Keratinocyte (primary cell): ENCODE results near the gene FOCAD. TPM values are rescaled to one million over a fixed set of nuclear protein-coding genes. Genes with fewer than 3 reads are reported as not detected.

Experiments
- DNase-seq: peaks from one replicate; pipeline ENCODE4 v3.0.0-alpha.2; 2011; ENCODE audit warnings: low read depth, missing footprints, low spot score
- FAIRE-seq: peaks from 2 replicates; lab custom pipeline; 2011; peaks lifted over from hg19 to GRCh38; lab: Jason Lieb, UNC
- H2AFZ ChIP-seq: 2 replicates; pipeline ENCODE4 v1.6.0; 2012; ENCODE audit warnings: low read length, control low read depth, inconsistent platforms; ENCODE audit not compliant: control insufficient read depth
- H3K27ac ChIP-seq: 2 replicates; pipeline ENCODE4 v1.5.1; 2011; ENCODE audit warnings: low read length; ENCODE audit not compliant: control insufficient read depth, insufficient read depth
- H3K27me3 ChIP-seq: 3 replicates; pipeline ENCODE4 v1.6.0; 2011; ENCODE audit warnings: low read length; ENCODE audit not compliant: control insufficient read depth, insufficient read depth; ENCODE audit errors: extremely low read depth
- H3K36me3 ChIP-seq, 2 experiments: 2 replicates in 1 of 2; 3 replicates in 1 of 2; pipeline ENCODE4 v1.5.1; 2011; ENCODE audit warnings: low read length in 2 of 2, mild to moderate bottlenecking in 1 of 2; ENCODE audit not compliant: control insufficient read depth in 2 of 2, insufficient read depth in 2 of 2; ENCODE audit errors: extremely low read depth in 1 of 2
- H3K4me1 ChIP-seq: 3 replicates; pipeline ENCODE4 v1.5.1; 2011; ENCODE audit warnings: low read length; ENCODE audit not compliant: control insufficient read depth, insufficient read depth; ENCODE audit errors: extremely low read depth
- H3K4me2 ChIP-seq: 3 replicates; pipeline ENCODE4 v1.6.0; 2011; ENCODE audit warnings: low read depth, low read length; ENCODE audit not compliant: control insufficient read depth, insufficient read depth; ENCODE audit errors: extremely low read depth
- H3K4me3 ChIP-seq, 3 experiments: fragments of 200-600 bp in 1 of 3; sonication (generic) in 1 of 3; 2 replicates in 2 of 3; 3 replicates in 1 of 3; pipeline ENCODE4 v1.5.1; 2011 to 2016; ENCODE audit warnings: low read length in 3 of 3, mild to moderate bottlenecking in 3 of 3, control low read depth in 2 of 3, inconsistent platforms in 1 of 3, low read depth in 1 of 3, mixed read lengths in 1 of 3, mixed run types in 1 of 3, moderate library complexity in 1 of 3; ENCODE audit not compliant: control insufficient read depth in 2 of 3, insufficient read depth in 2 of 3; ENCODE audit errors: extremely low read depth in 1 of 3
- H3K79me2 ChIP-seq: 2 replicates; pipeline ENCODE4 v1.6.0; 2012; ENCODE audit warnings: low read length; ENCODE audit not compliant: control insufficient read depth, insufficient read depth
- H3K9ac ChIP-seq: 3 replicates; pipeline ENCODE4 v1.6.0; 2011; ENCODE audit warnings: low read length; ENCODE audit not compliant: control insufficient read depth, insufficient read depth; ENCODE audit errors: extremely low read depth
- H3K9me1 ChIP-seq: 3 replicates; pipeline ENCODE4 v1.6.0; 2011; ENCODE audit warnings: low read length; ENCODE audit not compliant: control insufficient read depth, insufficient read depth; ENCODE audit errors: extremely low read depth
- H3K9me3 ChIP-seq: 2 replicates; pipeline ENCODE4 v1.5.1; 2012; ENCODE audit warnings: low read depth, low read length; ENCODE audit not compliant: control insufficient read depth
- H4K20me1 ChIP-seq: 3 replicates; pipeline ENCODE4 v1.6.0; 2011; ENCODE audit warnings: low read length; ENCODE audit not compliant: control insufficient read depth, insufficient read depth; ENCODE audit errors: extremely low read depth
- EZH2 ChIP-seq: IDR thresholded peaks from one replicate; pipeline ENCODE4 v1.6.1; 2012; ENCODE audit warnings: inconsistent platforms, mild to moderate bottlenecking, low read length, moderate library complexity
- dilution Hi-C: fragments of 300-500 bp; cut with MboI; formaldehyde crosslinking; loops from one replicate; pipeline ENCODE4 v1.7.0; 2020; ENCODE audit warnings: low sequenced_read_pairs; ENCODE audit not compliant: extremely low pct_ligation_motif_present
- polyA plus RNA-seq, 5 experiments: library from polyadenylated mRNA; depleted of rRNA in 3 of 5; stranded (reverse) in 3 of 5; stranded (forward) in 1 of 5; unstranded in 1 of 5; fragments of >200 nt; gene quantifications; 1 replicate in 1 of 5; 2 replicates in 3 of 5; 3 replicates in 1 of 5; pipeline versions ENCODE4 v1.2.1 to v1.2.3, GENCODE V29; 2011 to 2012; ENCODE audit warnings: missing spikeins in 2 of 5, low read depth in 1 of 5, low replicate concordance in 1 of 5
- TF ChIP-seq, protein P1 (sequence below), 3 experiments: IDR thresholded peaks in 1 of 3; conservative IDR thresholded peaks in 1 of 3; optimal IDR thresholded peaks in 1 of 3; 2 replicates in 2 of 3; 3 replicates in 1 of 3; pipeline versions ENCODE3 to v1.5.1; 2011; ENCODE audit warnings: low read length in 3 of 3, mild to moderate bottlenecking in 3 of 3, moderate library complexity in 2 of 3, control low read depth in 1 of 3, inconsistent platforms in 1 of 3; ENCODE audit not compliant: insufficient read depth in 2 of 3; ENCODE audit errors: extremely low read depth in 1 of 3

The FOCAD gene
- polyA plus RNA-seq, 1 donor (not counting 4 experiments of a cell fraction or from before 2014, with no cell fraction given): 33.1 TPM

DNA sequence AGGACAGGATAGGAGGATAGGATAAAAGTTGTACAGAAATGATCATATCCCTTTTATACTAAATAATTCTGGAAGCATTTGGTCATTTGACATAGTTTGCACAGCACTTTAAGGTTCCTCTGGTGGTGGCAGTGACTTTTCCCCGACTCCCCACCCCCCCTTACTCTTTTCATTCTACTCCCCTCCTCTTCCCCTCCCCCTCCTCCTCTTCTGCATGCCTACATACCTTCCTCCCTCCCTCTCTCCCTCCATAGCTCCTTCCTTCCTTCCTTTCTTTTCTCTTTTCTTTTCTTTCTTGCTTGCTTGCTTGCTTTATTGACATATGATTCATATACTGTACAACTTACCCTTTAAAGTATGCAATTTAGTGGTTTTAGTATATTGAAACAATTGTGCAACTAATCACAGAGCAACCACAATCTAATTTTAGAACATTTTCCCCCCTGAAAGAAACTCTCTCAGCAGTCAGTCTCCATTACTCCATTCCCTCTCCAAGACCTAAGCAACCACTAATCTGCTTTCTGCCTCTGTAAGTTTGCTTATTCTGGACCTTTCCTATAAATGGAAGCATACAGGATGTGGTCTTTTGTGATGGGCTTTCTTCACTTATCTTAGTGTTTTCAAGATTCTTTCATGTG is 188.4 kb downstream of the FOCAD start:
- H3K9ac ChIP-seq: no peak overlapping the region
- no peaks in the 10 kb centered on the region for H3K36me3 ChIP-seq
- no peak for FAIRE-seq
- DNase-seq: no peak
- H3K27ac ChIP-seq: no peak overlapping the region
- no peaks in the 10 kb centered on the region for H3K9me3 ChIP-seq
- no peaks in the 10 kb centered on the region for H3K4me1 ChIP-seq
- no peaks in the 10 kb centered on the region for H3K27me3 ChIP-seq
- no peaks in the 10 kb centered on the region for H3K9me1 ChIP-seq
- H3K4me2 ChIP-seq: no peak overlapping the region
- TF ChIP-seq EZH2: no peak
- TF ChIP-seq, protein P1, sequence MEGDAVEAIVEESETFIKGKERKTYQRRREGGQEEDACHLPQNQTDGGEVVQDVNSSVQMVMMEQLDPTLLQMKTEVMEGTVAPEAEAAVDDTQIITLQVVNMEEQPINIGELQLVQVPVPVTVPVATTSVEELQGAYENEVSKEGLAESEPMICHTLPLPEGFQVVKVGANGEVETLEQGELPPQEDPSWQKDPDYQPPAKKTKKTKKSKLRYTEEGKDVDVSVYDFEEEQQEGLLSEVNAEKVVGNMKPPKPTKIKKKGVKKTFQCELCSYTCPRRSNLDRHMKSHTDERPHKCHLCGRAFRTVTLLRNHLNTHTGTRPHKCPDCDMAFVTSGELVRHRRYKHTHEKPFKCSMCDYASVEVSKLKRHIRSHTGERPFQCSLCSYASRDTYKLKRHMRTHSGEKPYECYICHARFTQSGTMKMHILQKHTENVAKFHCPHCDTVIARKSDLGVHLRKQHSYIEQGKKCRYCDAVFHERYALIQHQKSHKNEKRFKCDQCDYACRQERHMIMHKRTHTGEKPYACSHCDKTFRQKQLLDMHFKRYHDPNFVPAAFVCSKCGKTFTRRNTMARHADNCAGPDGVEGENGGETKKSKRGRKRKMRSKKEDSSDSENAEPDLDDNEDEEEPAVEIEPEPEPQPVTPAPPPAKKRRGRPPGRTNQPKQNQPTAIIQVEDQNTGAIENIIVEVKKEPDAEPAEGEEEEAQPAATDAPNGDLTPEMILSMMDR (optimal IDR thresholded peaks at IDR 0.05 in 1 of 3, IDR thresholded peaks at IDR 0.05 in 1 of 3, conservative IDR thresholded peaks at IDR 0.05 in 1 of 3; ENCODE audit: extremely low read depth in 1 of 3, insufficient read depth in 2 of 3, low read length in 3 of 3): no peak
- H2AFZ ChIP-seq: no peak overlapping the region
- H3K4me3 ChIP-seq: no peak overlapping the region
- no peaks in the 10 kb centered on the region for H3K79me2 ChIP-seq
- dilution Hi-C loops: no loop called here
- no peaks in the 10 kb centered on the region for H4K20me1 ChIP-seq

- Histone ChIP-seq H3K9me1 (no peaks in the 10 kb centered on the region), H3K27ac (no peak overlapping the region), H4K20me1 (no peaks in the 10 kb centered on the region), H3K4me2 (no peak overlapping the region), H3K4me3 (no peak overlapping the region), H3K9ac (no peak overlapping the region), H3K9me3 (no peaks in the 10 kb centered on the region), H3K4me1 (no peaks in the 10 kb centered on the region), H3K79me2 (no peaks in the 10 kb centered on the region), H3K27me3 (no peaks in the 10 kb centered on the region), H3K36me3 (no peaks in the 10 kb centered on the region), H2AFZ (no peak overlapping the region)
- no peak for FAIRE-seq
- TF ChIP-seq EZH2: no peak
- TF ChIP-seq, protein P1 (optimal IDR thresholded peaks at IDR 0.05 in 1 of 3, IDR thresholded peaks at IDR 0.05 in 1 of 3, conservative IDR thresholded peaks at IDR 0.05 in 1 of 3; ENCODE audit: extremely low read depth in 1 of 3, insufficient read depth in 2 of 3, low read length in 3 of 3): no peak
- DNase-seq: no peak
- dilution Hi-C loops: no loop called here
These were observed 189.3 kb downstream of the FOCAD start for GRCh38 chr9:20873240-20873865.
